LNCAP (cell line): ENCODE results near the gene CDC14B.

ENCODE experiments used
- TF ChIP-seq, protein P1 (sequence below): fragments of 450-650 bp; IDR thresholded peaks from 2 replicates; pipeline ENCODE4 v1.5.1; 2017; ENCODE audit warnings: mild to moderate bottlenecking

CDC14B gene

DNA sequence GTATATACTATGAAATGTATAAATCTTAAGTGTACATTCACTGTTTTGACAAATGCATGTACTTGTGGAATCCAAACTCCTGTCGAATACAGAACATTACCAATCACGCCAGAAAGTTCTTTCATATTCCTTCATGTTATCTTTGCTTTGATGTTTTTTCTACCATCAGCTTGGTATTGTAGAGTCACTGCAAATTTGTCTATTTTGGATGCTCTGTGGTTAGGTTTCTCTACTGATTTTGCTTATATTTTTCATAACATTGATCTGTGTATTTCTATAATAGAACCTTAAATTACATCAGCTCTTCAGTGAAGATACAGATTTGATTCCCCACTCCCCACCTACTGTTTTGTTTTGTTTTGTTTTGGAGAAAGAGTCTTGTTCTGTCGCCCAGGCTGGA, 138.9 kb downstream of the CDC14B start:
- TF ChIP-seq, protein P1, sequence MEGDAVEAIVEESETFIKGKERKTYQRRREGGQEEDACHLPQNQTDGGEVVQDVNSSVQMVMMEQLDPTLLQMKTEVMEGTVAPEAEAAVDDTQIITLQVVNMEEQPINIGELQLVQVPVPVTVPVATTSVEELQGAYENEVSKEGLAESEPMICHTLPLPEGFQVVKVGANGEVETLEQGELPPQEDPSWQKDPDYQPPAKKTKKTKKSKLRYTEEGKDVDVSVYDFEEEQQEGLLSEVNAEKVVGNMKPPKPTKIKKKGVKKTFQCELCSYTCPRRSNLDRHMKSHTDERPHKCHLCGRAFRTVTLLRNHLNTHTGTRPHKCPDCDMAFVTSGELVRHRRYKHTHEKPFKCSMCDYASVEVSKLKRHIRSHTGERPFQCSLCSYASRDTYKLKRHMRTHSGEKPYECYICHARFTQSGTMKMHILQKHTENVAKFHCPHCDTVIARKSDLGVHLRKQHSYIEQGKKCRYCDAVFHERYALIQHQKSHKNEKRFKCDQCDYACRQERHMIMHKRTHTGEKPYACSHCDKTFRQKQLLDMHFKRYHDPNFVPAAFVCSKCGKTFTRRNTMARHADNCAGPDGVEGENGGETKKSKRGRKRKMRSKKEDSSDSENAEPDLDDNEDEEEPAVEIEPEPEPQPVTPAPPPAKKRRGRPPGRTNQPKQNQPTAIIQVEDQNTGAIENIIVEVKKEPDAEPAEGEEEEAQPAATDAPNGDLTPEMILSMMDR = no peak

DNA sequence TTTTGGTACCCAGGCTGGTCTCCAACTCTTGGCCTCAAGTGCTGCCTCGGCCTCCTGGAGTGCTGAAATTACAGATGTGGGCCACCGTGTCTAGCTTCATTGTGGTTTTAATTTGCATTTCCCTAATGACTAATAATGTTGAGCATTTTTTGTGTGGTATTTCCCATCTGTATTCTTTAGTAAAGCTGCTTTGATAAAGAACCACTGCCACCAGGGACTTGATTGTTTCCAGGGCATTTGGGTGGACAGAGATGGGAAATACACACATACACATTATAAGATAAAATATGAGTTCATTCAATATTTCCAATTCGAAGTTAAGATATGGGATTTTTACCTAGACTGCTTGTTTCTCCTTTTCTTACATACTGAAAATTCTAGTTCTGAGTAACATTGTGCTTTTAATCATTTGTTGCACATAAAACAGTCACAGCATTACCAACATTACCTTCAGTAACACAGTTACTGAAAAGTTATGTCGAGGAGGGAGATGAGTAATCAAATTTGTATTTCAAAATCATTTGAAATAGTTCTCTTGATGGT, 140.7 kb downstream of the CDC14B start:
- TF ChIP-seq, protein P1 = no peak

DNA sequence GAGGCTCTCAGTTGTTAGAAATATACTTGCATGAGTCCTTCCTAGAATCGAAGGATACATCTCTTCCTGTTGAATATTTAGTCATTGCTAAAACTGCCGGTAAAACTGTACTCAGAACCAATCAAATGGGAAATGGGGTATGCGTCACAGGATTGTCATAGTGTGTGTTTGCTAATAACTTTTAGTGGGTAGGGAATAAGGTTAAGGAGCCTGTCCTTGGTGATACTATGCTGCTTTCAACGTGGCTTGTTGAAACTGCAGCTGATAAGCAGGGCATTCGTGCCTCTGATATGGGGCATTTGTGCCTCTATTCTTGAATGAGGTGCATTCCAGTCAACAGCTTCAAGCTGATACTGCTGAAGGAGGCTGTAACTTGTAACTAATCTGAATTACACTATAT, 143.1 kb downstream of the CDC14B start:
- TF ChIP-seq, protein P1 = no peak

DNA sequence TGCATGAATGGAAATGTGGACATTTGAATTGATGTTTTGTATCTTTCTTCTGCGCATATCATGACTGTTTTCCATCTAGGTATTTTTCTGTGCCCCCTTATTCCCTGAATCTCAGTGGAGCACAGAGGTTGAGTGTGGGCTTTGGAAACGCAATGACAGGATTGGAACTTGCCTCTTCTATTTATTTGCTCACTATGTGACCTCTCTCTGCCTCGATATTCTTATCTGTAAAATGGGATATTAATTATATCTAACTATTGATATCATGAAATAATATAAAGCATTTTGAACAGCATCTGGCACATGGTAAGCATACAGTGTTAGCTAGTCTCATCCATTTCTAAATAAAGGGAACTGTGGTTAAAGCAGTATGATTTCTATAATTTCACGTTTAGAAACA, 143.6 kb downstream of the CDC14B start:
- TF ChIP-seq, protein P1 = no peak

DNA sequence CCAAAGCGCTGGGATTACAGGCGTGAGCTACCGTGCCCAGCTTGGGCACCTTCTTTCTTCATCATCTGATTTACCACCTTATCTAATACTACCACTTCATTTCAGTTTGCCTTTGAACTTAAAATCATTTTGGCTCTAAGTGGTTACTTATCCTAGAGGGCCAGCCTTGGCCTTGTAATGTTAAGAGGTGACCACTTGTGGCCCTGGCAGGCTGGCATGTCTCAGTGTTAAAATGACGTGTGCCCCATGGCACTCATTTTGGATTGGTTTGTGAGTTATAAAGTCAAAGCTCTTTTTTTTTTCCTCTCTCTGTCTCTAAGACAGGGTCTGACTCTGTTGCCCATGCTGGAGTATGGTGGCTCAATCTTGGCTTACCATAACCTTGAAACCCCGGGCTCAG, 151.9 kb downstream of the CDC14B start:
- TF ChIP-seq, protein P1 = no peak

DNA sequence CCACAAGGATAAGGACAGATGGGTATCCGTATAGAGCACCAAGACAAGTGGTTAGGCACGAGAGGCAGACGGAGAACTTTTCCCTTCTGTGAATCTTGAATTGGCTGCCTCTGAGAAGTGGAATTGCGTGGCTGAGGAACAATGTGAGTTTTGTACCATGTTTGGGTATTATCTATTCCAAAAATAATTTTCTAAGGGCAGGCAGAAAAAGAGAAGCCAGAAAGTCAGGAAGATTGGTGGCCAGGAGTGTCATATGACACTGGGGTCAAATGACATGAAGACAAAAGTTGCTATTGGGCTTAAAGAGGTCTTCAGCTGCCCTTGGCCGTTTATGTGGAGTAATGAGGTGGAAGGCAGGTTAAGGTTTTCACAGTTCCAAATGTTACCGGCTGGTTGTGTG, 155.2 kb downstream of the CDC14B start:
- TF ChIP-seq, protein P1 = no peak

DNA sequence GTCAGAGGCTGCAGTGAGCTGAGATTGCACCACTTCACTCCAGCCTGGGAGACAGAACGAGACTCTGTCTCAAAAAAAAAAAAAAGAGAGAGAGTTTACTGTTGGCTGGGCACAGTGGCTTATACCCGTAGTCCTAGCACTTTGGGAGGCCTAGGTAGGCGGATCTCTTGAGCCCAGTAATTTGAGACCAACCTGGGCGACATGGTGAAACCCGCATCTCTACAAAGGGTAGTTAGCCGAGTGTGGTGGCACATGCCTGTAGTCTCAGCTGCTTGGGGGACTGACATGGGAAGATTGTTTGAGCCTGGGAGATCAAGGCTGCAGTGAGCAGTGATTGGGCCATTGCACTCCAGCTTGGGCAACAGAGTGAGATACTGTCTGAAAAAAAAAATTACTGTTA, 157.1 kb downstream of the CDC14B start:
- TF ChIP-seq, protein P1 = no peak

DNA sequence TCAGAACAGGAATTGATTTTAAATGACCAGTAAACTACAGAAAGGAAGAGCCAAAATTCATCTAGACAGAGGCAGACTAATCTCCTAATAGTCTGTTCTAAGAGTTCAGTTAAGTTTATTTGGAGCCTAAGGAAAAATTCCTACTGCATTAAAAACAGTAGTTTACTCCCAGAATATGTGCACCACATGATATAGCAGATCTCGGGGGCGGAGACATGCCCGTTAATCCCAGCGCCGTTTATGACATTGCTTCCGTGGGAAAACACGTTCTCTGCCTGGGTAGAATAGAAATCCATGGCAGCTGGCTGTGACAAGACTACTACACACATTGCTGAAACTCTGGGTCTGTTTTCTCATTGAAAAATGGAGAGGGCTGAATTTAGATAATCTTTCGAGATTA, 158.3 kb downstream of the CDC14B start:
- TF ChIP-seq, protein P1 = no peak
